Fibroblast of lung (primary cell): ENCODE data around the gene TMEM233.

Experiments used
- EZH2 ChIP-seq: IDR thresholded peaks from 2 replicates; pipeline ENCODE4 v1.5.1; 2012; ENCODE audit warnings: low read length, control low read depth, mild to moderate bottlenecking; ENCODE audit errors: missing control alignments
- TF ChIP-seq, protein P1 (sequence below), 2 donors: IDR thresholded peaks in 1 of 2; conservative IDR thresholded peaks in 1 of 2; 1 replicate in 1 of 2; 2 replicates in 1 of 2; pipeline ENCODE4 v1.5.1; 2011 to 2012; ENCODE audit warnings: low read length in 2 of 2, control low read depth in 1 of 2, inconsistent platforms in 1 of 2, low read depth in 1 of 2, mild to moderate bottlenecking in 1 of 2

DNA sequence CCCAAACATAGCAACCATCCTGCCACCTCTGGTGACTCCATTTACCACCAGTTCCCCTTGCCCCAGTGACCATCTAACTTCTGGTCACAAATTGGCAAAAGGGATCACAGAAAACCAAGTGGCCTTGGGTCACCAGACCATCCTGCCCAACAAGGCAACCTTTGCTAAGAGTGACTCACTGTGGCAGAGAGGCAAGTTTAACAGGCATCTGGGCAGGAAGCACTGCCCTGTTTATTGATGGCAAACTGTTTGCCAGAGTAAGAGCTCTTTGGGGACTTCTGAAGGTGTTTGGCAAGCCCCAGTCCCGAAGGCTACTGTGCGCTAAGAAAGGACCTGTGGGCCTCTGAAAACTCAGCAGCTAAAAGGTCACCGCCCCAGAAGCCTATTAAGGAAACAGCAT, 28.2 kb upstream of the TMEM233 start:
- no peak for TF ChIP-seq EZH2
- TF ChIP-seq, protein P1, sequence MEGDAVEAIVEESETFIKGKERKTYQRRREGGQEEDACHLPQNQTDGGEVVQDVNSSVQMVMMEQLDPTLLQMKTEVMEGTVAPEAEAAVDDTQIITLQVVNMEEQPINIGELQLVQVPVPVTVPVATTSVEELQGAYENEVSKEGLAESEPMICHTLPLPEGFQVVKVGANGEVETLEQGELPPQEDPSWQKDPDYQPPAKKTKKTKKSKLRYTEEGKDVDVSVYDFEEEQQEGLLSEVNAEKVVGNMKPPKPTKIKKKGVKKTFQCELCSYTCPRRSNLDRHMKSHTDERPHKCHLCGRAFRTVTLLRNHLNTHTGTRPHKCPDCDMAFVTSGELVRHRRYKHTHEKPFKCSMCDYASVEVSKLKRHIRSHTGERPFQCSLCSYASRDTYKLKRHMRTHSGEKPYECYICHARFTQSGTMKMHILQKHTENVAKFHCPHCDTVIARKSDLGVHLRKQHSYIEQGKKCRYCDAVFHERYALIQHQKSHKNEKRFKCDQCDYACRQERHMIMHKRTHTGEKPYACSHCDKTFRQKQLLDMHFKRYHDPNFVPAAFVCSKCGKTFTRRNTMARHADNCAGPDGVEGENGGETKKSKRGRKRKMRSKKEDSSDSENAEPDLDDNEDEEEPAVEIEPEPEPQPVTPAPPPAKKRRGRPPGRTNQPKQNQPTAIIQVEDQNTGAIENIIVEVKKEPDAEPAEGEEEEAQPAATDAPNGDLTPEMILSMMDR (conservative IDR thresholded peaks at IDR 0.05 in 1 of 2, IDR thresholded peaks at IDR 0.05 in 1 of 2; ENCODE audit: low read depth in 1 of 2, low read length in 2 of 2) = no peak
